Keratinocyte (primary cell): ENCODE data around the gene OR2L2. TPM values are rescaled to one million over a fixed set of nuclear protein-coding genes. Genes with fewer than 3 reads are reported as not detected.

Source experiments
- DNase-seq: peaks from one replicate; pipeline ENCODE4 v3.0.0-alpha.2; 2011; ENCODE audit warnings: low read depth, missing footprints, low spot score
- FAIRE-seq: peaks from 2 replicates; lab custom pipeline; 2011; peaks lifted over from hg19 to GRCh38; lab: Jason Lieb, UNC
- H2AFZ ChIP-seq: 2 replicates; pipeline ENCODE4 v1.6.0; 2012; ENCODE audit warnings: low read length, control low read depth, inconsistent platforms; ENCODE audit not compliant: control insufficient read depth
- H3K27ac ChIP-seq: 2 replicates; pipeline ENCODE4 v1.5.1; 2011; ENCODE audit warnings: low read length; ENCODE audit not compliant: control insufficient read depth, insufficient read depth
- H3K27me3 ChIP-seq: 3 replicates; pipeline ENCODE4 v1.6.0; 2011; ENCODE audit warnings: low read length; ENCODE audit not compliant: control insufficient read depth, insufficient read depth; ENCODE audit errors: extremely low read depth
- H3K36me3 ChIP-seq, 2 experiments: 2 replicates in 1 of 2; 3 replicates in 1 of 2; pipeline ENCODE4 v1.5.1; 2011; ENCODE audit warnings: low read length in 2 of 2, mild to moderate bottlenecking in 1 of 2; ENCODE audit not compliant: control insufficient read depth in 2 of 2, insufficient read depth in 2 of 2; ENCODE audit errors: extremely low read depth in 1 of 2
- H3K4me1 ChIP-seq: 3 replicates; pipeline ENCODE4 v1.5.1; 2011; ENCODE audit warnings: low read length; ENCODE audit not compliant: control insufficient read depth, insufficient read depth; ENCODE audit errors: extremely low read depth
- H3K4me2 ChIP-seq: 3 replicates; pipeline ENCODE4 v1.6.0; 2011; ENCODE audit warnings: low read depth, low read length; ENCODE audit not compliant: control insufficient read depth, insufficient read depth; ENCODE audit errors: extremely low read depth
- H3K4me3 ChIP-seq, 3 experiments: fragments of 200-600 bp in 1 of 3; sonication (generic) in 1 of 3; 2 replicates in 2 of 3; 3 replicates in 1 of 3; pipeline ENCODE4 v1.5.1; 2011 to 2016; ENCODE audit warnings: low read length in 3 of 3, mild to moderate bottlenecking in 3 of 3, control low read depth in 2 of 3, inconsistent platforms in 1 of 3, low read depth in 1 of 3, mixed read lengths in 1 of 3, mixed run types in 1 of 3, moderate library complexity in 1 of 3; ENCODE audit not compliant: control insufficient read depth in 2 of 3, insufficient read depth in 2 of 3; ENCODE audit errors: extremely low read depth in 1 of 3
- H3K79me2 ChIP-seq: 2 replicates; pipeline ENCODE4 v1.6.0; 2012; ENCODE audit warnings: low read length; ENCODE audit not compliant: control insufficient read depth, insufficient read depth
- H3K9ac ChIP-seq: 3 replicates; pipeline ENCODE4 v1.6.0; 2011; ENCODE audit warnings: low read length; ENCODE audit not compliant: control insufficient read depth, insufficient read depth; ENCODE audit errors: extremely low read depth
- H3K9me1 ChIP-seq: 3 replicates; pipeline ENCODE4 v1.6.0; 2011; ENCODE audit warnings: low read length; ENCODE audit not compliant: control insufficient read depth, insufficient read depth; ENCODE audit errors: extremely low read depth
- H3K9me3 ChIP-seq: 2 replicates; pipeline ENCODE4 v1.5.1; 2012; ENCODE audit warnings: low read depth, low read length; ENCODE audit not compliant: control insufficient read depth
- H4K20me1 ChIP-seq: 3 replicates; pipeline ENCODE4 v1.6.0; 2011; ENCODE audit warnings: low read length; ENCODE audit not compliant: control insufficient read depth, insufficient read depth; ENCODE audit errors: extremely low read depth
- CTCF ChIP-seq, 3 experiments: IDR thresholded peaks in 1 of 3; conservative IDR thresholded peaks in 1 of 3; optimal IDR thresholded peaks in 1 of 3; 2 replicates in 2 of 3; 3 replicates in 1 of 3; pipeline versions ENCODE3 to v1.5.1; 2011; ENCODE audit warnings: low read length in 3 of 3, mild to moderate bottlenecking in 3 of 3, moderate library complexity in 2 of 3, control low read depth in 1 of 3, inconsistent platforms in 1 of 3; ENCODE audit not compliant: insufficient read depth in 2 of 3; ENCODE audit errors: extremely low read depth in 1 of 3
- EZH2 ChIP-seq: IDR thresholded peaks from one replicate; pipeline ENCODE4 v1.6.1; 2012; ENCODE audit warnings: inconsistent platforms, mild to moderate bottlenecking, low read length, moderate library complexity
- dilution Hi-C: fragments of 300-500 bp; cut with MboI; formaldehyde crosslinking; loops from one replicate; pipeline ENCODE4 v1.7.0; 2020; ENCODE audit warnings: low sequenced_read_pairs; ENCODE audit not compliant: extremely low pct_ligation_motif_present
- polyA plus RNA-seq, 5 experiments: library from polyadenylated mRNA; depleted of rRNA in 3 of 5; stranded (reverse) in 3 of 5; stranded (forward) in 1 of 5; unstranded in 1 of 5; fragments of >200 nt; gene quantifications; 1 replicate in 1 of 5; 2 replicates in 3 of 5; 3 replicates in 1 of 5; pipeline versions ENCODE4 v1.2.1 to v1.2.3, GENCODE V29; 2011 to 2012; ENCODE audit warnings: missing spikeins in 2 of 5, low read depth in 1 of 5, low replicate concordance in 1 of 5

The OR2L2 gene
- polyA plus RNA-seq, 1 donor (not counting 4 experiments of a cell fraction or from before 2014, with no cell fraction given): 0.03 TPM

- no peaks in the 10 kb centered on the region for H4K20me1 ChIP-seq
- no peak overlapping the region for H3K4me3 ChIP-seq
- DNase-seq (no peak), FAIRE-seq (no peak)
- no peaks in the 10 kb centered on the region for H3K36me3 ChIP-seq
- dilution Hi-C loops: no loop called here
- no peak overlapping the region for H3K27ac ChIP-seq
- no peaks in the 10 kb centered on the region for H3K27me3 ChIP-seq
- H3K79me2 ChIP-seq: no peaks in the 10 kb centered on the region
- H2AFZ ChIP-seq: no peak overlapping the region
- no peak overlapping the region for H3K9ac ChIP-seq
- no peak overlapping the region for H3K4me2 ChIP-seq
- H3K4me1 ChIP-seq: no peaks in the 10 kb centered on the region
- H3K9me3 ChIP-seq: no peaks in the 10 kb centered on the region
- no peaks in the 10 kb centered on the region for H3K9me1 ChIP-seq
- no peak for TF ChIP-seq CTCF (optimal IDR thresholded peaks at IDR 0.05 in 1 of 3, IDR thresholded peaks at IDR 0.05 in 1 of 3, conservative IDR thresholded peaks at IDR 0.05 in 1 of 3; ENCODE audit: extremely low read depth in 1 of 3, insufficient read depth in 2 of 3, low read length in 3 of 3)
- TF ChIP-seq EZH2: no peak
Observed at GRCh38 chr1:248055261-248055660, 25.4 kb downstream of the OR2L2 start.

GRCh38 chr1:248065071-248065470 lies 35.2 kb downstream of the OR2L2 start:
- Histone ChIP-seq H2AFZ (no peak overlapping the region), H3K36me3 (no peaks in the 10 kb centered on the region), H4K20me1 (no peaks in the 10 kb centered on the region), H3K9me3 (no peaks in the 10 kb centered on the region), H3K9ac (no peak overlapping the region), H3K27ac (no peak overlapping the region), H3K4me3 (no peak overlapping the region), H3K9me1 (no peaks in the 10 kb centered on the region), H3K4me1 (no peaks in the 10 kb centered on the region), H3K4me2 (no peak overlapping the region), H3K79me2 (no peaks in the 10 kb centered on the region), H3K27me3 (no peaks in the 10 kb centered on the region)
- FAIRE-seq: no peak
- dilution Hi-C loops: no loop called here
- TF ChIP-seq CTCF (optimal IDR thresholded peaks at IDR 0.05 in 1 of 3, IDR thresholded peaks at IDR 0.05 in 1 of 3, conservative IDR thresholded peaks at IDR 0.05 in 1 of 3; ENCODE audit: extremely low read depth in 1 of 3, insufficient read depth in 2 of 3, low read length in 3 of 3): no peak
- no peak for TF ChIP-seq EZH2
- DNase-seq: no peak
